GM19023 (cell line): ENCODE results near the gene PRSS21.

Experiments
- ATAC-seq: cut with Tn5 transposase; IDR thresholded peaks from one replicate; pipeline ENCODE4 v1.9.1; 2021; ENCODE audit warnings: mild to moderate bottlenecking, moderate library complexity; ENCODE audit not compliant: unreplicated experiment

The PRSS21 gene

GRCh38 chr16:2779151-2779920 is 37.7 kb upstream of the PRSS21 start:
- no peak for ATAC-seq

- ATAC-seq, result no peak
These were observed 36.8 kb upstream of the PRSS21 start for GRCh38 chr16:2779978-2780898.

DNA sequence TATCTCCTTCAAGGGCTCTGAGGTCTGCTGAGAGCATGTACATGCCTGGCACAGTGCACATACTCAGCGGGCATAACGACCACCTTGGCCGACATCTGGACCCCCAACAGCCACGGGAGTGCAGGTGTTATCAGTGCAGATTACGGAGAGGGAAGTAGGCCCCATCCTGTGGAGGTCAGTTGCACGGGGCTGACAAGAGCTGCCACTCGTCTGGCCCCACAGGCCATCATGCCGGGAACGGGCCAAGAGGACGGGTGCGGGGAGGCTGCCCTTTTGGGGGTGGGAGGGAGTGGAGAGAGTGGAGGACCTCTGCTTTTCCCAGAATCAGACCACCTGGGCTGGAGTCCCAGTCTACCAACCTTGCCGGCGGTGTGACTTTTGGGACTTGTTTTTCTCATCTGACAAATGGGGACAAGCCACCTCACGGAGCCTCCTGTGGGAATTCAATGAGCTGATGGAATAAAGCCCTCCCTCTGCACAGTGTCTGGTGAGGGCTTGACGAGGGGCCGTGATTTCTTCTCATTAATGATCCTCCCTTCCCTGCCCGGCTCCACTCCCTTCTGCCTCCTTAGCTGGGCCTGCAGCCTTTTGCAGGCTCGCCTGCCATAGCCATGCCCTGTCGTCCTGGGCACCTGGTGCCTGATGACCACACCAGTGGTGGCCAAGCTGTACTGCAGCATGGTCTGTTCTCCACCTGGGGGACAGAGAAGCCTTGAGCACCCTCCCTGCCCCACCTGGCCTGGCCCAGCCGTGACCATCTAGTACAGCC is 34.3 kb upstream of the PRSS21 start:
- ATAC-seq, result no peak

- no peak for ATAC-seq
These were observed 33.3 kb upstream of the PRSS21 start for GRCh38 chr16:2783581-2784357.

DNA sequence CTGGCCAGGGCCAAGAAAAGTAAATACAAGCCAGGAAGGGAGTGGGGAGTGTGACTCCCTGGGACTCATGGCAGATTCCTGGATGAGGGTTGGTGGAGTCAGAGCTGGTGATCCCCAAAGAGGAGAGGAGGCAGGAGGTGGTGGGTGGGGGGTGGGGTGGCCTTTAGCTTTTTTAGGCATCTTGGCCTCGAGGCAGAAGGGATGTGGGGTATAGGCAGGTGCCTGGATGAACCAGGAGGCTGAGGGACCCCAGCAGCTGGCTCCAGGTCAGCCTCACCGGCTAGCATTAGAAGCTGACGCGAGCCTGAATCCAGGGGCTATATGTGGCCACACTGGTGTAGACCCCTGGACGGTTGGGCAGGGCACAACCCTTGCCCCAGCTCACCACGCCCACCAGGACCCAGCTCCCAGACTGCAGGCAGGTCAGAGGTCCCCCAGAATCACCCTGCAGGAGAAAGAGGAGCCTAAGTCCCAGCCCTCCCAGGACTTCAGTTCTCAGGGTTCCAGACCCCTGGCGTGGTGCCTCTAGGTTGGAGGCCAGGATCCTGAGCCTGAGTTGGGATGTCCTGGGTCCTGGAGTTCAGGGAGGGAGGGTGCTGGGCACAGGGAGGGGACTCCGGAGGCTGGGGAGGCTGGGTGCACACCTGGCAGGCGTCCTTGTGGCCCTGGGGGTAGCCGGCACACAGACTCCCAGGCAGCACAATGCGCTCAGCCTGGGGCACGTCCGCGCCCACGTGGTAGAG is 32.5 kb upstream of the PRSS21 start:
- ATAC-seq, result no peak

- no peak for ATAC-seq
These were observed 31.7 kb upstream of the PRSS21 start for GRCh38 chr16:2785101-2785991.

DNA sequence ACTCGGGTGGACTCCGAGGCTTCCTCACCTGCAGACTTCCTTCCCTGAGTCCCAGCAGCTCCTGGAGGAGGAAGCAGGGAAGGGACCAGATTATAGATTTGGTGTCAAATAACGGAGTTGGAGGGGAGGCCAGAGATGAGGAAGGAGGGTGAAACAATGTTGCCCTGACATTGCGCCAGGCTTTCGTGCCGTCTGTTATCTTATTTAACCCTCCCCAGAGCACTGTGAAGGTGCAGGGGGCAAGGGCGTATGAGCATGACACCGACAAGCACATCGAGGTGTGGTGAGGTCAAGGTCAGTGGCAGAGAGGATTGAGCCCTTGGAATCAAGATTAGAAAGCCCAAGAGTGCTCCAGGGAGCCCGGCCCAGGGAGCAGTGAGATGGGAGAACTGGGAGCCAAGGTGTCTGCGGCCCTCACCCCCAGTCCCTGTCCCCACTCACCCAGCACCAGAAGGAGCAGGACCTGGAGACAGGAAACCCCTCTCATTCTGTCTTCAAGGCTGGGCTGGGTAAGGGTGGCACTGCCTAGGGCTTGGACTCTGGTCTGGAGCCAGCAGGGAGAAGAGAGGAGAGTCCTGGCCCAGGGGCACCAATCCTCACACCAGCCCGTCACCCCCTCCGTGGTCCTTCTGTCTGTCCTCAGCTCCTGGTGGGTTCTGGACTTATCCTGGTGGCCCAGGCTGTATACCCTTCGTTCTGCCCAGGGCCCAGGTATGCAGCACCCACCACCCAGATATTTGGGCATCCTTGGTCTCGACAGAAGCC is 30.8 kb upstream of the PRSS21 start:
- no peak for ATAC-seq

DNA sequence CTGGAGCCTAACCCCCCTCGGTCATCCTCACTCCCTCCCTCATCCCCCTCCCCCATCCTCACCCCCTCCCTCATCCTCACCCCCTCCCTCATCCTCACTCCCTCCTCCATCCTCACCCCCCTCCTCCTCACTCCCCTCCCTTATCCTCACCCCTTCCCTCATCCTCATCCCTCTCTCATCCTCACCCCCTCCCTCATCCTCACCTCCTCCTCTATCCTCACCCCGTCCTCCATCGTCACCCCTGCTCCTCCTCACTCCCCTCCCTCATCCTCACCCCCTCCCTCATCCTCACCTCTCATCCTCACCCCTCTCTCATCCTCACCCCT is 30.2 kb upstream of the PRSS21 start:
- no peak for ATAC-seq

DNA sequence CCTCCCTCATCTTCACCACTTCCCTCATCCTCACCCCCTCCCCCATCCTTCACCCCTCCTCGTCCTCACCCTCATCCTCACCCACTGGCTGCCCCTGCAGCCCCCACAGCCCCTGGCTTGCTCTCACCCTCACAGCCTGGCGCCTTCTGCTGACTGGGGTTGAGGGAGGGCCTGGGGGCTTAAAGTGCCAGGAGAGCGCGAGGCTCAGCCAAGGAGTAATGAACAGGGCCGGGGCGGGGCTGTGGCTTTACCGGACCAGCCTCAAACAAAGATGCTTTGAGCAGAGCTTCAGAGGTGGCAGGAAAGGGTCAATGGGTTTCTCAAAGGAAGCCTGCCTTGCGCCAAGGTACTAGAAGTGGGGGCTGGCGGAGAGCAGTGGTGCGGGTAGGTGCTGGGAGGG is 29.6 kb upstream of the PRSS21 start, which contains the start of gene PRSS33:
TSS of gene PRSS33 (minus strand) at position 155 of the 400 bp plus-strand sequence. CDS start 1,013 bp downstream, outside the sequence.
- no peak for ATAC-seq

DNA sequence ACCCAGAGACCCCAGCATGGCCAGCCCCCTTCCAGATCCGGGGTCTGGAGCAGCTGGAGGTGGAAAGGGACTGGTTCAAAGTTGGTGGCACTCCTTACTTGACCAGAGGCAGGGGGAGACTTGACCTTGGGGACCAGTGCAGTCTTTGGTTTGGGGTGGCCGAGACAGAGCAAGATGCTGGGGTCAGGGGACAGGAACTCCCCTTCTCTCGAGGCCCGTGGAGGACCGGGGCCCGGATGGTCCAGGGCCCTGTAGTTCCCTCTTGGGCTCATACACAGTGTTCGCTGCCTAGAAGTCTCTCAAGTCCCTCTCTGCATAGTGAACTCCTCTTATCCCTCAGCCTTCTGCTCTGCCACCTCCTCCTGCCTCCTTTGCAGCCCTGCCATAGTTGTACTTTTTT is 29.1 kb upstream of the PRSS21 start:
- no peak for ATAC-seq

DNA sequence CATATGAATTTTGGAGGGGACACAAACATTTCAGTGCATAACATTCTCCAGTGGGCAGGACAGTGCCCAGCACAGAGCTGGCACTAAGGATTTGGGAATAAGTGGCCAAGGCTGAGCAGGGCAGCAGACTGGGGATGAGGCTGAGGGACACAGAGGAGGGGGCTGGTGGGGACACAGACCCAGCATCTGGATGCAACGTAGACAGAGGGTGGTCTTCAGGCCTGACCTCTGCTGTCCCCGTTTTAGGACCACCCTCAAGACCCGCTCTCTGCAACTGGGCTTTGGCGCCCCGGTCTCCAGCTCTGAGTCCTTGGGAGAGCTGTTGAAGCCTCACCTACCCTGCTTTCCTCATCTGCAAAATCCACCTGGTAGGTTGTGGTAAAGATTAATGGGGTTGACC is 26.4 kb upstream of the PRSS21 start:
- ATAC-seq, result no peak

DNA sequence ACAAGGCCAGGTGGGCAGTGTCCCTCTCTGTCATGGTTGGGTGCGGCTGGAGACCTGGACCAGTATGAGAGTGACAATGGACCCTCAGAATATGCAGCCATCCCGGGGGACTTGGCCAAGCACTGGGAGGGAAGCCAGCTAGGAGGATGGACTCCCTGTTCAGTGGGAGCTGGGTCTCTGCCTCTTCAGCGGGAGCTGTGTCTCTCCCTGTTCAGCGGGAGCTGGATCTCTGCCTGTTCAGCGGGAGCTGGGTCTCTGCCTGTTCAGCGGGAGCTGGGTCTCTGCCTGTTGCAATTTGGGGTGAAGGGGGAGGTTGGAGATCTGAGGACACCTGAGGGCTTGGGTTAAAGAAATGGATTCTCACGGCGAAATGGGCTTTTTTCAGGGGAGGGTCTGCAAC is 25.9 kb upstream of the PRSS21 start:
- no peak for ATAC-seq

- ATAC-seq, result no peak
These were observed 24.1 kb upstream of the PRSS21 start for GRCh38 chr16:2792940-2793339.

DNA sequence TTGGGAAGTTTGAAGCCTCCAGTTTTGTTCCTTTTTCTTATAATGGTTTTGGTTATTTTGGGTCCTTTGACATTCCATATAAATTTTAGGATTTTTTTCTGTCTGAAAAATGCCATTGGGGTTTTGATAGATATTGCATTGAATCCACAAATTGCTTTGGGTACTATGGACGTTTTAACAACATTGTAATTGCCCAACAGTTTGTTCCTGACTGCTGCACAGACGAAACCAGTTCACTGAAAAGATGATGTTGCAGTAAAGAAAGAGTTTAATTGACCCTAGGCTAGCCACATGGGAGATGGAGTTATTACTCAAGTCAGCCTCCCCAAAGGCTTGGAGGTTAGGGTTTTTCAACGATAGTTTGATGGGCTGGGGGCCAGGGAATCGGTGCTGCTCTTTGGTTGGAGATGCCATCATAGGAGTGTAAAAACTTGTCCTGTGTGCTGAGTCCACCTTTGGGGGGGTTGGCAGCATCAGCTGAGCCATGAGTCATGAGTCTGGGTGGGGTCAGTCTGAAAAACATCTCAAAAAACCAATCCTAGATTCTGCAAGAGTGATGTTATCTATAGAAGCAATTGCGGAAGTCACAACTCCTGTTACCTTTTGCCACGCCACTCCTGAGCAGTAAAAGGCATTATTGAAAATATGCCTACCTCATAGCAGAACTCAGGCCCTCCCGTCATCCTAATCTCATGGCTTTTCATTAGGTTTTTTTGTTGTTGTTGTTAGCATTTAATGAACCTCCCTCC is 21.5 kb upstream of the PRSS21 start:
- no peak for ATAC-seq

DNA sequence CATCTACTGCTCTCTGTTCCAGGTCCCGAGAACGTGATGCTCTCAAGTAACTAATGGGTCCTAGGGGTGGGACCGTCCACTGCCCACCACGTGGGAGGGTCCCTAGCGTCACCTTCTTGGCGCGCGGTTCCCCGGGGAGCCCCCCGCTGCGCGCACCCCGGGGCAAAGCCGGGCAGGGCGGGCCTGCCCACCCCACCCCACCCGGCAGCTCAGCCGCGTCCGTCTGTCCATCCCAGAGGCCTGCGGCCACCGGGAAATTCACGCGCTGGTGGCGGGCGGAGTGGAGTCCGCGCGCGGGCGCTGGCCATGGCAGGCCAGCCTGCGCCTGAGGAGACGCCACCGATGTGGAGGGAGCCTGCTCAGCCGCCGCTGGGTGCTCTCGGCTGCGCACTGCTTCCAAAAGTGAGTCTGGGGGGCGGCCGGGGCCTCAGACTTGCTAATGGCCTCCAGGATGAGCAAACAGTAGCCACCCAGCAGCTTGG is 18.3 kb upstream of the PRSS21 start:
- ATAC-seq, result no peak

GRCh38 chr16:2799205-2799858 is 17.7 kb upstream of the PRSS21 start:
- no peak for ATAC-seq

- no peak for ATAC-seq
These were observed 17.2 kb upstream of the PRSS21 start for GRCh38 chr16:2799859-2800226.
